Panc1 (cell line): ENCODE measurements around the gene GPR137B. TPM values are rescaled to one million over a fixed set of nuclear protein-coding genes. Genes with fewer than 3 reads are reported as not detected.
A peak's percentile ranks its signal among the peaks of the same experiment; 100 is the strongest.

Source experiments
- ATAC-seq: fragments of 200-7000 bp; cut with Tn5 transposase; 2 replicates; pipeline ENCODE4 v1.9.1; 2020; ENCODE audit warnings: mild to moderate bottlenecking, moderate library complexity
- BruUV-seq: library from RNA; stranded (reverse); fragments of 400-500 nt; replicated peaks from 2 replicates; lab custom pipeline; 2021; lab: Mats Ljungman, UMichigan
- CTCF ChIA-PET: fragments of 300-600 bp; sonication (Branson Sonifier 250); formaldehyde crosslinking; loops from one replicate; lab custom pipeline; 2022; ENCODE audit warnings: antibody characterized with exemption; lab: Charles Lee
- POLR2A ChIA-PET: fragments of 300-600 bp; sonication (Branson Sonifier 250); formaldehyde crosslinking; loops from one replicate; lab custom pipeline; 2022; ENCODE audit warnings: antibody characterized with exemption; lab: Charles Lee
- DNase-seq: peaks from one replicate; pipeline ENCODE4 v3.0.0-alpha.2; 2010; ENCODE audit warnings: low read depth, low spot score
- H3K27ac ChIP-seq: 2 replicates; pipeline ENCODE4 v1.5.1; 2011; ENCODE audit warnings: mild to moderate bottlenecking, low read length, inconsistent platforms
- H3K27me3 ChIP-seq: fragments of 200-500 bp; sonication (Bioruptor generic); 2 replicates; pipeline ENCODE4 v1.6.0; 2014; ENCODE audit warnings: low read length, inconsistent platforms; ENCODE audit not compliant: control insufficient read depth, insufficient read depth
- H3K36me3 ChIP-seq: fragments of 200-500 bp; sonication (Bioruptor generic); 2 replicates; pipeline ENCODE4 v1.5.1; 2014; ENCODE audit warnings: inconsistent platforms, mild to moderate bottlenecking, low read length, moderate library complexity; ENCODE audit not compliant: control insufficient read depth, insufficient read depth
- H3K4me1 ChIP-seq: 2 replicates; pipeline ENCODE4 v1.5.1; 2011; ENCODE audit warnings: inconsistent platforms, mild to moderate bottlenecking, low read length, moderate library complexity; ENCODE audit not compliant: control insufficient read depth, insufficient read depth
- H3K4me3 ChIP-seq, 2 experiments: 2 replicates each; pipeline ENCODE4 v1.5.1; 2011 to 2012; ENCODE audit warnings: low read depth in 2 of 2, low read length in 2 of 2, mild to moderate bottlenecking in 2 of 2, inconsistent platforms in 1 of 2, moderate library complexity in 1 of 2
- H3K9me3 ChIP-seq: fragments of 200-500 bp; sonication (Bioruptor generic); 2 replicates; pipeline ENCODE4 v1.5.1; 2014; ENCODE audit warnings: low read depth, mild to moderate bottlenecking, inconsistent platforms, low read length, moderate library complexity; ENCODE audit not compliant: control insufficient read depth, insufficient read depth
- POLR2AphosphoS5 ChIP-seq: IDR thresholded peaks from 2 replicates; pipeline ENCODE4 v1.6.1; 2012; ENCODE audit warnings: mild to moderate bottlenecking, low read depth, low read length, moderate library complexity
- SIN3A ChIP-seq: IDR thresholded peaks from 2 replicates; pipeline ENCODE4 v1.6.1; 2012; ENCODE audit warnings: low read depth, mild to moderate bottlenecking, low read length, moderate library complexity, borderline replicate concordance; ENCODE audit not compliant: insufficient read depth
- TCF7L2 ChIP-seq: IDR thresholded peaks from 2 replicates; pipeline ENCODE4 v1.6.1; 2011; ENCODE audit warnings: mild to moderate bottlenecking, low read depth, low read length, inconsistent platforms
- in situ Hi-C: cut with HindIII; loops from 2 replicates; pipeline ENCODE4 v1.10.0; 2016; ENCODE audit warnings: low sequenced_read_pairs, low pct_unique_long_range_greater_than_20kb
- intact Hi-C: fragments of 100-400 bp; cut with micrococcal nuclease; formaldehyde crosslinking; loops from one replicate; pipeline ENCODE4 v1.10.0; 2022; ENCODE audit not compliant: unreplicated experiment
- total RNA-seq: library from RNA; stranded (reverse); gene quantifications from one replicate; pipeline ENCODE4 v1.2.1, GENCODE V29; 2021; ENCODE audit not compliant: unreplicated experiment
- TF ChIP-seq, protein P1 (sequence below), 2 experiments: IDR thresholded peaks; 2 replicates each; pipeline ENCODE4 v1.6.1; 2011 to 2012; ENCODE audit warnings: low read depth in 2 of 2, control low read depth in 1 of 2, low read length in 1 of 2, mild to moderate bottlenecking in 1 of 2, moderate library complexity in 1 of 2; ENCODE audit not compliant: insufficient read depth in 1 of 2
- TF ChIP-seq, protein P2 (sequence below): fragments of 450-650 bp; IDR thresholded peaks from 2 replicates; pipeline ENCODE4 v1.5.1; 2017; ENCODE audit warnings: mild to moderate bottlenecking

Gene GPR137B
- total RNA-seq, 1 experiment from 2014 or later: 25.3 TPM

DNA sequence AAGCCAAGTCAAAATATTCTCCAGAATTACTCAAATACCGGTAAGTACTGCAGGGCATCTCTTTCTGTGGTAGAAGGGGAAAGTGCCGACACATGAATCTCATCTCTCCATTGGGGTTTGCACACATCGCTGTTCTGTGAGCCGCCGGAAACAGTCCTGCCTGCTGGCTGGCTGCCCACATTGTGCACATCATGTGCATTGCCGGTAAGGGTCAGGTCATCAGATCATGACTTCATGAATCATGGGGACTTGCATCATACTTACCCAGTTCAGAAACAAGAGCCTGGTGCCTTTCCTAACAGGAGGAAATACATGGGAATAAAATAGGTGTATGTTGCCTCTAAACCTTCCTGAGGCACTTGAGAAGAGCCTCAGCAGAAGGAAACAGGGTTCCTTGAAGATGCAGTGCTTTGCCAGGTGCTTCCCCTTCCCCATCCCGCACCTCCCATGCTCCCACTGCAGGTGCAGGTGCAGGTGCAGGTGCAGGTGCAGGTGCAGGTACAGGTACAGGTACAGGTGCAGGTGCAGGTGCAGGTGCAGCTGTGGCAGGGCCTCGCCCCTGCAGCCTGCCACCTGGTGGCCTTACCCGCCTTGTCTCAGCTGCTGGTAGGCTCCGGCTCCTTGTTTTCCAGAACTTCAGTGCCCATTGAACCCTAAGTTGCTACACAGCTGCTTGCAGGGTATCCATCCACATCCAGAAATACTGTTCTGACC, 26.5 kb downstream of the GPR137B start:
- no peaks in the 10 kb centered on the region for H3K4me1 ChIP-seq
- in situ Hi-C loops (no loop called here), intact Hi-C loops (loop anchor here (10.0 kb wide), 1 partner anchor 56 kb away; no protein-coding TSS in a partner anchor)
- BruUV-seq: no TSS peak
- POLR2A ChIA-PET: no interaction called here
- H3K4me3 ChIP-seq: no peak overlapping the region
- H3K27me3 ChIP-seq: no peaks in the 10 kb centered on the region
- no peaks in the 10 kb centered on the region for H3K36me3 ChIP-seq
- no peak overlapping the region for H3K27ac ChIP-seq
- CTCF ChIA-PET: no interaction called here
- peak; percentile 76 for ATAC-seq
- no peaks in the 10 kb centered on the region for H3K9me3 ChIP-seq
- no peak for TF ChIP-seq TCF7L2
- TF ChIP-seq, protein P1, sequence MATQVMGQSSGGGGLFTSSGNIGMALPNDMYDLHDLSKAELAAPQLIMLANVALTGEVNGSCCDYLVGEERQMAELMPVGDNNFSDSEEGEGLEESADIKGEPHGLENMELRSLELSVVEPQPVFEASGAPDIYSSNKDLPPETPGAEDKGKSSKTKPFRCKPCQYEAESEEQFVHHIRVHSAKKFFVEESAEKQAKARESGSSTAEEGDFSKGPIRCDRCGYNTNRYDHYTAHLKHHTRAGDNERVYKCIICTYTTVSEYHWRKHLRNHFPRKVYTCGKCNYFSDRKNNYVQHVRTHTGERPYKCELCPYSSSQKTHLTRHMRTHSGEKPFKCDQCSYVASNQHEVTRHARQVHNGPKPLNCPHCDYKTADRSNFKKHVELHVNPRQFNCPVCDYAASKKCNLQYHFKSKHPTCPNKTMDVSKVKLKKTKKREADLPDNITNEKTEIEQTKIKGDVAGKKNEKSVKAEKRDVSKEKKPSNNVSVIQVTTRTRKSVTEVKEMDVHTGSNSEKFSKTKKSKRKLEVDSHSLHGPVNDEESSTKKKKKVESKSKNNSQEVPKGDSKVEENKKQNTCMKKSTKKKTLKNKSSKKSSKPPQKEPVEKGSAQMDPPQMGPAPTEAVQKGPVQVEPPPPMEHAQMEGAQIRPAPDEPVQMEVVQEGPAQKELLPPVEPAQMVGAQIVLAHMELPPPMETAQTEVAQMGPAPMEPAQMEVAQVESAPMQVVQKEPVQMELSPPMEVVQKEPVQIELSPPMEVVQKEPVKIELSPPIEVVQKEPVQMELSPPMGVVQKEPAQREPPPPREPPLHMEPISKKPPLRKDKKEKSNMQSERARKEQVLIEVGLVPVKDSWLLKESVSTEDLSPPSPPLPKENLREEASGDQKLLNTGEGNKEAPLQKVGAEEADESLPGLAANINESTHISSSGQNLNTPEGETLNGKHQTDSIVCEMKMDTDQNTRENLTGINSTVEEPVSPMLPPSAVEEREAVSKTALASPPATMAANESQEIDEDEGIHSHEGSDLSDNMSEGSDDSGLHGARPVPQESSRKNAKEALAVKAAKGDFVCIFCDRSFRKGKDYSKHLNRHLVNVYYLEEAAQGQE (IDR thresholded peaks at IDR 0.05; ENCODE audit: insufficient read depth in 1 of 2, low read depth in 2 of 2, low read length in 1 of 2): no peak
- TF ChIP-seq POLR2AphosphoS5: no peak
- no peak for TF ChIP-seq SIN3A
- TF ChIP-seq, protein P2, sequence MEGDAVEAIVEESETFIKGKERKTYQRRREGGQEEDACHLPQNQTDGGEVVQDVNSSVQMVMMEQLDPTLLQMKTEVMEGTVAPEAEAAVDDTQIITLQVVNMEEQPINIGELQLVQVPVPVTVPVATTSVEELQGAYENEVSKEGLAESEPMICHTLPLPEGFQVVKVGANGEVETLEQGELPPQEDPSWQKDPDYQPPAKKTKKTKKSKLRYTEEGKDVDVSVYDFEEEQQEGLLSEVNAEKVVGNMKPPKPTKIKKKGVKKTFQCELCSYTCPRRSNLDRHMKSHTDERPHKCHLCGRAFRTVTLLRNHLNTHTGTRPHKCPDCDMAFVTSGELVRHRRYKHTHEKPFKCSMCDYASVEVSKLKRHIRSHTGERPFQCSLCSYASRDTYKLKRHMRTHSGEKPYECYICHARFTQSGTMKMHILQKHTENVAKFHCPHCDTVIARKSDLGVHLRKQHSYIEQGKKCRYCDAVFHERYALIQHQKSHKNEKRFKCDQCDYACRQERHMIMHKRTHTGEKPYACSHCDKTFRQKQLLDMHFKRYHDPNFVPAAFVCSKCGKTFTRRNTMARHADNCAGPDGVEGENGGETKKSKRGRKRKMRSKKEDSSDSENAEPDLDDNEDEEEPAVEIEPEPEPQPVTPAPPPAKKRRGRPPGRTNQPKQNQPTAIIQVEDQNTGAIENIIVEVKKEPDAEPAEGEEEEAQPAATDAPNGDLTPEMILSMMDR: no peak; the same call in 1 of the 2 replicates
- DNase-seq: peak; percentile 92

DNA sequence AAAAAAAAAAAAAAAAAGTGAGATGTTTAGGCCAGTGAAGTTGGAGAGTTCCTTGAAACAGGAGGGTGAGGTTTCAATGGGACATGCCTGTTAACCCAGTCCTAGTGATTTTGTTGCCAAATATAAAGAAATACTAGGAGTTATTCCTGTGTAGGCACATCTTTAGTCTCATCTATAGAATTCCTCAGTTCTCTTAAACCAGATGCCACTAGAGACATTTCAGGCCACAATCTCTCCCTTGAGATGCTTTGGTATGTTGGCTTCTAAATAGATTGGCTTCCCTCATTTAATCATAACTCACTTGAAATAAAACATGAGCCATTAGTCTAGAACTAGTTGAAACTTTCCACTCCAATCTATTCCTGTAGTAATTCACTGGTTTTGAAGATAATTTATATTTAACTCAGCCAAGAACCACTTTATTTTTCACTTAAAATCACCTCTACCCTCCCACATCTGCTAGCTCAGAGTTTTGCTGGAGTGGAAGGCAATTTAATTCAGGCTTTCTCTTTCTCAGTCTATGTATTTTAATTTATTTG, 29.8 kb downstream of the GPR137B start:
- ChIA-PET CTCF (no interaction called here), POLR2A (interaction anchor here (0.6 kb wide), 1 partner anchor 208 kb away, joined by 5 read pairs; no protein-coding TSS in a partner anchor)
- no peak overlapping the region for H3K4me3 ChIP-seq
- no peak overlapping the region for H3K27ac ChIP-seq
- H3K27me3 ChIP-seq: no peaks in the 10 kb centered on the region
- no peaks in the 10 kb centered on the region for H3K9me3 ChIP-seq
- intact Hi-C loops (no loop called here), in situ Hi-C loops (no loop called here)
- no peaks in the 10 kb centered on the region for H3K36me3 ChIP-seq
- BruUV-seq: TSS peak; percentile 56
- DNase-seq (no peak), ATAC-seq (no peak)
- no peaks in the 10 kb centered on the region for H3K4me1 ChIP-seq
- TF ChIP-seq TCF7L2 (no peak), SIN3A (no peak)
- TF ChIP-seq, protein P2: no peak
